Suprapubic skin (tissue), 4 donors: ENCODE data around the gene SHROOM2.
"Not testable (repeated sequence)": the region's sequence is repeated elsewhere in the genome, so short reads cannot be mapped to it uniquely, and the experiment has no call there.

Experiments used
- EP300 ChIP-seq: sonication (generic); formaldehyde crosslinking; IDR thresholded peaks from one replicate; pipeline ENCODE4 v1.6.1; 2017; ENCODE audit warnings: antibody characterized with exemption
- POLR2A ChIP-seq, 2 donors: fragments of 450-650 bp; IDR thresholded peaks; one replicate each; pipeline ENCODE4 v1.6.1; 2017; ENCODE audit warnings: antibody characterized with exemption in 2 of 2, mild to moderate bottlenecking in 2 of 2, moderate library complexity in 2 of 2
- POLR2AphosphoS5 ChIP-seq, 3 donors: sonication (generic); formaldehyde crosslinking; IDR thresholded peaks; one replicate each; pipeline ENCODE4 v1.6.1; 2017; ENCODE audit warnings: antibody characterized with exemption in 3 of 3

- TF ChIP-seq POLR2AphosphoS5 (IDR thresholded peaks at IDR 0.05); EP300; POLR2A (IDR thresholded peaks at IDR 0.05): not testable (repeated sequence)
These were observed 17.8 kb upstream of the SHROOM2 start for GRCh38 chrX:9768321-9768839.
